GM12878 (cell line): ENCODE results near the gene GSTP1. TPM values are rescaled to one million over a fixed set of nuclear protein-coding genes. Genes with fewer than 3 reads are reported as not detected.
"Not testable (repeated sequence)": the region's sequence is repeated elsewhere in the genome, so short reads cannot be mapped to it uniquely, and the experiment has no call there.

ENCODE experiments used
- ATAC-seq: fragments of 200-7000 bp; cut with Tn5 transposase; 3 replicates; pipeline ENCODE4 v1.9.1; 2020; ENCODE audit warnings: mild to moderate bottlenecking, moderate library complexity
- BruUV-seq: library from RNA; stranded (reverse); fragments of 400-500 nt; replicated peaks from 2 replicates; lab custom pipeline; 2021; lab: Mats Ljungman, UMichigan
- CTCF ChIA-PET: fragments of 300-600 bp; sonication (Branson Sonifier 250); formaldehyde crosslinking; extraction: SDS; loops from one replicate; lab custom pipeline; 2021; ENCODE audit warnings: inconsistent platforms; lab: Yijun Ruan, JAX
- POLR2A ChIA-PET: fragments of 350-600 bp; formaldehyde crosslinking; extraction: SDS; loops from one replicate; lab custom pipeline; 2021; ENCODE audit warnings: inconsistent platforms; lab: Charles Lee
- RAD21 ChIA-PET: fragments of 300-600 bp; sonication (Branson Sonifier 250); formaldehyde crosslinking; loops from one replicate; lab custom pipeline; 2023; ENCODE audit warnings: antibody characterized with exemption; ENCODE audit not compliant: unreplicated experiment; lab: Charles Lee
- SMC1A ChIA-PET: fragments of 300-600 bp; sonication (Branson Sonifier 250); formaldehyde crosslinking; loops from one replicate; lab custom pipeline; 2023; ENCODE audit not compliant: unreplicated experiment, uncharacterized antibody; lab: Charles Lee
- DNase-seq: peaks from one replicate; pipeline ENCODE4 v3.0.0-alpha.2; 2011; ENCODE audit warnings: low read depth, low spot score
- FAIRE-seq: peaks from 3 replicates; lab custom pipeline; 2011; peaks lifted over from hg19 to GRCh38; lab: Jason Lieb, UNC
- H2AFZ ChIP-seq: 2 replicates; pipeline ENCODE4 v1.6.0; 2011; ENCODE audit warnings: low read depth, low read length, control low read depth; ENCODE audit not compliant: control insufficient read depth
- H3K27ac ChIP-seq: 2 replicates; pipeline ENCODE4 v1.5.1; 2011; ENCODE audit warnings: control low read depth; ENCODE audit not compliant: control insufficient read depth, insufficient read depth
- H3K27me3 ChIP-seq, 2 experiments: replicated peaks in 1 of 2; 2 replicates each; pipeline versions ENCODE4 v1.6.0 to v1.6.1; 2011; ENCODE audit warnings: low read length in 1 of 2; ENCODE audit not compliant: control insufficient read depth in 2 of 2, insufficient read depth in 2 of 2
- H3K36me3 ChIP-seq, 2 experiments: 2 replicates each; pipeline ENCODE4 v1.5.1; 2011; ENCODE audit warnings: low read length in 1 of 2; ENCODE audit not compliant: control insufficient read depth in 2 of 2, insufficient read depth in 2 of 2
- H3K4me1 ChIP-seq: 2 replicates; pipeline ENCODE4 v1.6.1; 2011; ENCODE audit warnings: mild to moderate bottlenecking, low read length, moderate library complexity, mixed read lengths; ENCODE audit not compliant: control insufficient read depth, insufficient read depth
- H3K4me2 ChIP-seq: 2 replicates; pipeline ENCODE4 v1.6.0; 2011; ENCODE audit warnings: control low read depth; ENCODE audit not compliant: control insufficient read depth, insufficient read depth
- H3K4me3 ChIP-seq: fragments of 200-600 bp; sonication (generic); 2 replicates; pipeline ENCODE4 v1.5.1; 2016
- H3K79me2 ChIP-seq: 2 replicates; pipeline ENCODE4 v1.6.0; 2011; ENCODE audit warnings: low read length; ENCODE audit not compliant: control insufficient read depth, insufficient read depth
- H3K9ac ChIP-seq: 2 replicates; pipeline ENCODE4 v1.8.0; 2011; ENCODE audit warnings: low read length, control low read depth, mixed read lengths; ENCODE audit not compliant: control insufficient read depth, insufficient read depth
- H3K9me3 ChIP-seq: replicated peaks from 3 replicates; pipeline ENCODE4 v1.5.1; 2011; ENCODE audit warnings: mild to moderate bottlenecking, low read length; ENCODE audit not compliant: control insufficient read depth, insufficient read depth
- H4K20me1 ChIP-seq: 2 replicates; pipeline ENCODE4 v1.6.0; 2011; ENCODE audit not compliant: control insufficient read depth, insufficient read depth
- WGBS: methylation state at CpG from one replicate; pipeline ENCODE4 v1.1.6; 2016; ENCODE audit warnings: low lambda C conversion rate; ENCODE audit not compliant: insufficient replicate concordance, insufficient coverage; ENCODE audit errors: missing lambda C conversion rate; 5-methylcytosine and 5-hydroxymethylcytosine counted together
- in situ Hi-C: fragments of 300-500 bp; cut with MboI; formaldehyde crosslinking; loops from 9 replicates; pipeline ENCODE4 v1.14.3; 2018; ENCODE audit warnings: mixed read lengths
- intact Hi-C: fragments of 100-400 bp; cut with micrococcal nuclease; formaldehyde crosslinking; loops from one replicate; pipeline ENCODE4 v1.14.2; 2022; ENCODE audit not compliant: unreplicated experiment
- polyA plus RNA-seq, 11 experiments: library from polyadenylated mRNA; depleted of rRNA in 4 of 11; unstranded in 6 of 11; stranded (reverse) in 5 of 11; fragments of >200 nt; fragmentation: Nextera tagmentation in 4 of 11; fragmentation: Illumina TruSeq in 1 of 11; extraction: Ambion mirVana in 4 of 11; extraction: Trizol in 1 of 11; gene quantifications; 1 replicate in 1 of 11; 2 replicates in 10 of 11; pipeline versions ENCODE4 v1.2.1 to v1.2.3, GENCODE V29; 2011 to 2016; ENCODE audit warnings: inconsistent platforms in 2 of 11, missing spikeins in 2 of 11, low read depth in 1 of 11
- total RNA-seq, 4 experiments: library from RNA; depleted of rRNA in 3 of 4; stranded (reverse); fragments of >200 nt in 3 of 4; fragmentation: Illumina TruSeq in 1 of 4; extraction: Trizol in 1 of 4; gene quantifications; 2 replicates each; pipeline versions ENCODE4 v1.2.1 to v1.2.3, GENCODE V29; 2013 to 2021

The GSTP1 gene
- total and polyA plus RNA-seq, 10 of the 15 experiments (the other 5 are each of a cell fraction or from before 2014, with no cell fraction given): 469 to 1,788 (median 955) TPM

DNA sequence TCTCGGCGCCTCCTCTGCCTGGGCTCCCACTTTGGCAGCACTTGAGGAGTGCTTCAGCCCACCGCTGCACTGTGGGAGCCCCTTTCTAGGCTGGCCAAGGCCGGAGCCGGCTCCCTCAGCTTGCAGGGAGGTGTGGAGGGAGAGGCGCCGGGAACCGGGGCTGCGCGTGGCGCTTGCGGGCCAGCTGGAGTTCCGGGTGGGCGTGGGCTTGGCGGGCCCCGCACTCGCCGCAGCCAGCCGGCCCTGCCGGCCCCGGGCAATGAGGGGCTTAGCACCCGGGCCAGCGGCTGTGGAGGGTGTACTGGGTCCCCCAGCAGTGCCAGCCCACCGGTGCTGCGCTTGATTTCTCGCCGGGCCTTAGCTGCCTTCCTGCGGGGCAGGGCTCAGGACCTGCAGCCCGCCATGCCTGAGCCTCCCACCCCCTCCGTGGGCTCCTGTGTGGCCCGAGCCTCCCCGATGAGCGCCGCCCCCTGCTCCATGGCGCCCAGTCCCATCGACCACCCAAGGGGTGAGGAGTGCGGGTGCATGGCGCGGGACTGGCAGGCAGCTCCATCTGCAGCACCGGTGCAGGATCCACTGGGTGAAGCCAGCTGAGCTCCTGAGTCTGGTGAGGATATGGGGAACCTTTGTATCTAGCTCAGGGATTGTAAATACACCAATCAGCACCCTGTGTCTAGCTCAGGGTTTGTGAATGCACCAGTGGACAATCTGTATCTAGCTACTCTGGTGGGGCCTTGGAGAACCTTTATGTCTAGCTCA lies 35.5 kb downstream of the GSTP1 start:
- H3K9ac ChIP-seq, ATAC-seq, intact Hi-C loops, BruUV-seq, H2AFZ ChIP-seq, H3K9me3 ChIP-seq, FAIRE-seq, DNase-seq, H3K27me3 ChIP-seq, SMC1A ChIA-PET, H3K36me3 ChIP-seq, H3K27ac ChIP-seq, H3K4me3 ChIP-seq, POLR2A ChIA-PET, H3K79me2 ChIP-seq, in situ Hi-C loops, H4K20me1 ChIP-seq, H3K4me2 ChIP-seq: not testable (repeated sequence)
- H3K4me1 ChIP-seq: peaks cover 12% of the 10 kb centered on the region
- WGBS: 92% methylated on average over 36 of the region's 40 CpGs
- RAD21 ChIA-PET: interaction anchor here (0.6 to 0.7 kb wide), 2 partner anchors 52 to 647 kb away, joined by 3 to 5 read pairs; no protein-coding TSS in a partner anchor
- CTCF ChIA-PET: interaction anchor here (0.8 to 2.0 kb wide), 2 partner anchors 10 to 47 kb away, joined by 4 to 9 read pairs; partner anchors contain the start of gene NUDT8

DNA sequence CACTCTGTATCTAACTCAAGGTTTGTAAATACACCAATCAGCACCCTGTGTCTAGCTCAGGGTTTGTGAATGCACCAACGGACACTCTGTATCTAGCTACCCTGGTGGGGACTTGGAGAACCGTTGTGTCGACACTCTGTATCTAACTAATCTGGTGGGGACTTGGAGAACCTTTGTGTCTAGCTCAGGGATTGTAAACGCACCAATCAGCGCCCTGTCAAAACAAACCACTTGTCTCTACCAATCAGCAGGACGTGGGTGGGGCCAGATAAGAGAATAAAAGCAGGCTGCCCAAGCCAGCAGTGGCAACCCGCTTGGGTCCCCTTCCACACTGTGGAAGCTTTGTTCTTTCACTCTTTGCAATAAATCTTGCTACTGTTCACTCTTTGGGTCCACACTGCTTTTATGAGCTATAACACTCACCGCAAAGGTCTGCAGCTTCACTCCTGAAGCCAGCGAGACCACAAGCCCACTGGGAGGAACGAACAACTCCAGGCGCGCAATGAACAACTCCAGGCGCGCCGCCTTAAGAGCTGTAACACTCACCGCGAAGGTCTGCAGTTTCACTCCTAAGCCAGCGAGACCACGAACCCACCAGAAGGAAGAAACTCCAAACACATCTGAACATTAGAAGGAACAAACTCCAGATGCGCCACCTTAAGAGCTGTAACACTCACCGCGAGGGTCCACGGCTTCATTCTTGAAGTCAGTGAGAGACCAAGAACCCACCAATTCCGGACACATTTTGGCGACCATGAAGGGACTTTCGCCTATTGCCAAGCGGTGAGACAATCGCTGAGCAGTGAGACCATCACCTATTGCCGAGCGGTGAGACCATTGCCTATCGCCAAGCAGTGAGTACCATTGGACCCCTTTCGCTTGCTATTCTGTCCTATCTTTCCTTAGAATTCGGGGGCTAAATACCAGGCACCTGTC lies 36.3 kb downstream of the GSTP1 start:
- H3K4me1 ChIP-seq, H2AFZ ChIP-seq, H3K27me3 ChIP-seq, ATAC-seq, H3K79me2 ChIP-seq, POLR2A ChIA-PET, H4K20me1 ChIP-seq, H3K4me2 ChIP-seq, in situ Hi-C loops, FAIRE-seq, H3K36me3 ChIP-seq, DNase-seq, H3K4me3 ChIP-seq, H3K9me3 ChIP-seq, SMC1A ChIA-PET, intact Hi-C loops, H3K27ac ChIP-seq, H3K9ac ChIP-seq, BruUV-seq: not testable (repeated sequence)
- RAD21 ChIA-PET: interaction anchor here (0.6 kb wide), 1 partner anchor 646 kb away, joined by 3 read pairs; no protein-coding TSS in a partner anchor
- CTCF ChIA-PET: interaction anchor here (0.8 to 2.0 kb wide), 2 partner anchors 9 to 48 kb away, joined by 4 to 9 read pairs; partner anchors contain the start of gene NUDT8
- WGBS: 85% methylated on average over 33 of the region's 33 CpGs

DNA sequence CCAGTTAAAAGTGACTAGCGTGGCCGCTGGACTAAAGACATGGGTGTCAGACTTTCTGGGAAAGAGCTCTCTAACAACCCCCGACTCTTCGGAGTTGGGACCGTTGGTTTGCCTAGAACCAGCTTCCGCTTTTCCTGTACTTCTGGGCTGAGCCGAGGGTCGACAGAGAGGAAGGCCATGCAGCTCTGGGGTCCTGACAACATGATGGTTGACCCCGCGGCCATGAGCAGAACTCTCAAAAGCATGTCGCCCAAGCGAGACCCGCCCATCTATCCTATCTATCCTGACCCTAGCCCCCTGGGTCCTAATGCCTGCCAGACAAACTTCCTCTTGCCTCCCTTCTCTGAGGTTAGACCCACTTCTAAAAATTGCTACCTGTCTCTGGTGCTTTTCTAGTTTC lies 37.0 kb downstream of the GSTP1 start:
- H3K27ac ChIP-seq, H4K20me1 ChIP-seq, H3K4me1 ChIP-seq, H3K9ac ChIP-seq, H2AFZ ChIP-seq, H3K36me3 ChIP-seq, ATAC-seq, SMC1A ChIA-PET, H3K4me3 ChIP-seq, DNase-seq, in situ Hi-C loops, BruUV-seq, POLR2A ChIA-PET, FAIRE-seq, H3K9me3 ChIP-seq, RAD21 ChIA-PET, H3K79me2 ChIP-seq, intact Hi-C loops, H3K4me2 ChIP-seq, H3K27me3 ChIP-seq: not testable (repeated sequence)
- CTCF ChIA-PET: interaction anchor here (2.0 kb wide), 1 partner anchor 8 kb away, joined by 9 read pairs; the partner anchor contains the start of gene NUDT8
- 87% methylated on average over 13 of the region's 13 CpGs for WGBS
